Kidney (tissue), 14 donors: ENCODE measurements around the gene SH3PXD2B. TPM values are rescaled to one million over a fixed set of nuclear protein-coding genes. Genes with fewer than 3 reads are reported as not detected.
A peak's percentile ranks its signal among the peaks of the same experiment; 100 is the strongest.

Source experiments
- DNase-seq, 5 donors: peaks; one replicate each; pipeline ENCODE4 v3.0.0-alpha.2; 2013 to 2020
- FAIRE-seq: peaks from 2 replicates; lab custom pipeline; 2012; peaks lifted over from hg19 to GRCh38; lab: Jason Lieb, UNC
- H3K27ac ChIP-seq, 2 donors: one replicate each; pipeline ENCODE4 v1.7.0; 2013; ENCODE audit warnings: low read depth in 2 of 2, low read length in 2 of 2, inconsistent platforms in 1 of 2
- H3K27me3 ChIP-seq: one replicate; pipeline ENCODE4 v1.7.1; 2013; ENCODE audit warnings: low read length, inconsistent platforms; ENCODE audit not compliant: control insufficient read depth, insufficient read depth
- H3K36me3 ChIP-seq, 3 donors: one replicate each; pipeline versions ENCODE4 v1.7.0 to v1.7.1; 2013; ENCODE audit warnings: low read length in 3 of 3, control low read depth in 1 of 3, inconsistent platforms in 1 of 3; ENCODE audit not compliant: insufficient read depth in 3 of 3, control insufficient read depth in 2 of 3
- H3K4me1 ChIP-seq, 3 donors: one replicate each; pipeline versions ENCODE4 v1.7.0 to v1.7.1; 2013; ENCODE audit warnings: low read length in 3 of 3, inconsistent platforms in 1 of 3, low read depth in 1 of 3; ENCODE audit not compliant: control insufficient read depth in 2 of 3, insufficient read depth in 2 of 3
- H3K4me3 ChIP-seq, 3 donors: one replicate each; pipeline versions ENCODE4 v1.7.0 to v1.8.1; 2013; ENCODE audit warnings: low read length in 3 of 3, control low read depth in 1 of 3, inconsistent platforms in 1 of 3
- H3K9ac ChIP-seq, 3 donors: one replicate each; pipeline versions ENCODE4 v1.7.0 to v1.7.1; 2013; ENCODE audit warnings: low read length in 3 of 3, control low read depth in 1 of 3, inconsistent platforms in 1 of 3
- H3K9me3 ChIP-seq, 3 donors: one replicate each; pipeline versions ENCODE4 v1.7.0 to v1.7.1; 2013; ENCODE audit warnings: low read length in 3 of 3, control low read depth in 1 of 3, inconsistent platforms in 1 of 3; ENCODE audit not compliant: control insufficient read depth in 2 of 3, insufficient read depth in 1 of 3
- intact Hi-C: fragments of 100-400 bp; cut with DNase I; formaldehyde crosslinking; loops from one replicate; pipeline ENCODE4 v1.11.1; 2022
- polyA plus RNA-seq: library from polyadenylated mRNA; stranded (reverse); fragments of 350-450 nt; fragmentation: Illumina TruSeq; extraction: RNeasy Lipid Tissue Mini Kit (QIAGEN cat#74804); gene quantifications from one replicate; pipeline ENCODE4 v1.2.3, GENCODE V29; 2014; ENCODE audit warnings: low read depth, low replicate concordance; ENCODE audit not compliant: insufficient read depth
- total RNA-seq: library from RNA; stranded (reverse); fragmentation: NEBNext Ultra II Directional; extraction: Animal tissue kit (Norgen Biotek cat#: 25700); gene quantifications from one replicate; pipeline ENCODE4 v1.2.1, GENCODE V29; 2021
- TF ChIP-seq, protein P1 (sequence below): IDR thresholded peaks from 3 replicates; pipeline ENCODE4 v1.5.1; 2012; ENCODE audit warnings: mild to moderate bottlenecking, moderate library complexity, borderline replicate concordance; ENCODE audit not compliant: insufficient read depth; ENCODE audit errors: extremely low read depth
- donor health status: control.
- donor health status: control.
- donor health status: control.
- donor health status: control.
- donor health status: control.
- donor health status: DM: yes; HTN: yes; CAD: no.
- donor health status: Normal renal cell carcinoma (clear cell type).

Gene SH3PXD2B
- total and polyA plus RNA-seq, 2 donors from 2014 or later, result 3.1 to 22.8 TPM

DNA sequence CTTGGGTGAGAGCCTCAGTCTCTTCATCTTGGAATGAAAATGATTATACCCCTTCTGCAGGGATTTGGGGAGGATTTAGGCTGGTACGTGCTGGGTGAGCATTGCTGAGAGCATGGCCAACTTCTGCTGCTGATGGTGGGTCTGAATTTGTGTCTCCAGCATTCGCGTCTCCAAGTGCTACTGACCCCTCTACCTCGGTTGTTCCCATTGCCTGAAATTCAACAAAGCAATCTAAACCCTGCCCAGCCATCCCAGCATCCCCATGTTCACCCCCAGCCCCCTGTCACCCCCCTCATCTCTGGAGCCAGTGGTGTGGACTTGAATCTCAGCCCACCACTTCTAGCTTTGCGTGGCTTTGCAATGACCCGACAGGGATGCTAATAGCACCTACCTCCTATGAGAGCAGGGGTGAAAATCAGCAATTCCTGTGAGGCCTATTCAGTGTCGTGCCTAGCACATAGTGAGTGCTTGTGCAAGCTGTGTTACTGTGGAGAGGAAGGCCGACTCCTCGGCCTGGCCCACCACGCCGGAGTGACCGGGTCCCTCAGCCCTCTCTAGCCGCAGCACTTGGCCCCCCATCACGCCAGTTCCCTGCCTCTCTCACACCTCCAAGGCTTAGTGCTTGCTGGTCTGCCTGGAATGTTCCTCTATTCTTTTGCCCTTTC, 43.4 kb upstream of the SH3PXD2B start:
- no peak for FAIRE-seq
- no peak overlapping the region for H3K9ac ChIP-seq
- intact Hi-C loops, result no loop called here
- H3K4me3 ChIP-seq, result no peak overlapping the region
- peaks cover 0 to 7% (median 0%) of the 10 kb centered on the region in 3 donors for H3K4me1 ChIP-seq
- H3K9me3 ChIP-seq, result no peaks in the 10 kb centered on the region
- H3K27me3 ChIP-seq, result no peaks in the 10 kb centered on the region
- H3K27ac ChIP-seq, result no peak overlapping the region
- TF ChIP-seq, protein P1, sequence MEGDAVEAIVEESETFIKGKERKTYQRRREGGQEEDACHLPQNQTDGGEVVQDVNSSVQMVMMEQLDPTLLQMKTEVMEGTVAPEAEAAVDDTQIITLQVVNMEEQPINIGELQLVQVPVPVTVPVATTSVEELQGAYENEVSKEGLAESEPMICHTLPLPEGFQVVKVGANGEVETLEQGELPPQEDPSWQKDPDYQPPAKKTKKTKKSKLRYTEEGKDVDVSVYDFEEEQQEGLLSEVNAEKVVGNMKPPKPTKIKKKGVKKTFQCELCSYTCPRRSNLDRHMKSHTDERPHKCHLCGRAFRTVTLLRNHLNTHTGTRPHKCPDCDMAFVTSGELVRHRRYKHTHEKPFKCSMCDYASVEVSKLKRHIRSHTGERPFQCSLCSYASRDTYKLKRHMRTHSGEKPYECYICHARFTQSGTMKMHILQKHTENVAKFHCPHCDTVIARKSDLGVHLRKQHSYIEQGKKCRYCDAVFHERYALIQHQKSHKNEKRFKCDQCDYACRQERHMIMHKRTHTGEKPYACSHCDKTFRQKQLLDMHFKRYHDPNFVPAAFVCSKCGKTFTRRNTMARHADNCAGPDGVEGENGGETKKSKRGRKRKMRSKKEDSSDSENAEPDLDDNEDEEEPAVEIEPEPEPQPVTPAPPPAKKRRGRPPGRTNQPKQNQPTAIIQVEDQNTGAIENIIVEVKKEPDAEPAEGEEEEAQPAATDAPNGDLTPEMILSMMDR, result no peak
- H3K36me3 ChIP-seq, result no peaks in the 10 kb centered on the region
- DNase-seq, result peak in 1 of 5 donors; percentile 18

DNA sequence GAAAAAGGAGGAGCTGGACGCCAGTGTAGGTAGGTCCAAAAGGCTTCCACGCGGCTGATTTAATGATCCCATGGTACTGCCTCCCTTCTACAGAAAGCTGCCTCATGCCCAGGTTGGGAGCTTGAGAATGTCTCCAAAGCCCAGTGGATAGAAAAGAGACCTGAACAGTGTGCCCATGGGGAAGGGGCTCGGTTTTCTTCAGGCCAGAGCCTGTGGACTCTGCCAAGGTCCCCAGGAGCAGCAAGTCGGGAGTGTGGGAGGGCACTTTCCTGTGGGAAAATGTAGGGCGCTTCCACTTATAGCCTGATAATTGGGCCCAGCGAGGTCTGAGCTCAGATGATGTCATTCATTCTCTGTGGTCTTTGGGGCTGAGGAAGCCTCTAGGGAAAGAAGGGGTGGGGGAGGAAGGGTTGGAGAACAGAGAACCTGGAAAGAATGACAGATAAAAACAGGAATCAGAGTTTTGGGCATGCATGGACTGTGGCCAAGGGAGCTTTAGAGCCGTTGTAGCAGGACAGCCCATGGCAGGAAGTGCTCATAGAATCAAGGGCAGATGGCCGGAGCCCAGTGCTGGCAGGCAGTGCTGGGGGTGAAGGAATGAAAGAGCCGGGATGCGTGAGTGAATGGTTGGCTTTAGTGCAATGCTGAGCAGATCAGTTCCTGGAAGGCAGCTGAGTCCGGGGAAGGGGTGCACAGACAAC, 42.5 kb upstream of the SH3PXD2B start:
- FAIRE-seq, result no peak
- Histone ChIP-seq H3K36me3 (no peaks in the 10 kb centered on the region), H3K4me1 (peaks cover 0 to 7% (median 0%) of the 10 kb centered on the region in 3 donors), H3K27me3 (no peaks in the 10 kb centered on the region), H3K9ac (no peak overlapping the region), H3K27ac (peak overlapping the region in 1 of 2 donors; percentile 37), H3K4me3 (no peak overlapping the region), H3K9me3 (no peaks in the 10 kb centered on the region)
- TF ChIP-seq, protein P1, result no peak
- DNase-seq, result peak in 3 of 5 donors; percentile 7 to 82 (median 31)
- intact Hi-C loops, result no loop called here

GRCh38 chr5:172494630-172495505, 40.5 kb upstream of the SH3PXD2B start:
- Histone ChIP-seq H3K4me1 (peaks cover 0 to 7% (median 0%) of the 10 kb centered on the region in 3 donors), H3K27me3 (no peaks in the 10 kb centered on the region), H3K9ac (no peak overlapping the region), H3K9me3 (no peaks in the 10 kb centered on the region), H3K36me3 (no peaks in the 10 kb centered on the region), H3K4me3 (no peak overlapping the region), H3K27ac (no peak overlapping the region)
- FAIRE-seq (no peak), DNase-seq (peak in 2 of 5 donors; percentile 1 to 14)
- intact Hi-C loops, result no loop called here
- TF ChIP-seq, protein P1, result no peak
